CD4-positive, alpha-beta T cell treated with Interleukin-12 subunit alpha and Interleukin-12 subunit beta, for 1 hour (primary cell): Measurements from ENCODE around the gene CAV1.
A peak's percentile ranks its signal among the peaks of the same experiment; 100 is the strongest.
"Not testable (repeated sequence)": the region's sequence is repeated elsewhere in the genome, so short reads cannot be mapped to it uniquely, and the experiment has no call there.

Source experiments
- DNase-seq: peaks from one replicate; pipeline ENCODE4 v3.0.0-alpha.2; 2020

Gene CAV1

GRCh38 chr7:116583653-116584052, 58.8 kb downstream of the CAV1 start:
- no peak for DNase-seq

GRCh38 chr7:116584721-116585120, 59.9 kb downstream of the CAV1 start:
- DNase-seq, result no peak

- DNase-seq, result no peak
Observed at GRCh38 chr7:116585392-116585791, 60.6 kb downstream of the CAV1 start.

- no peak for DNase-seq
Observed at GRCh38 chr7:116585967-116586366, 61.1 kb downstream of the CAV1 start.

- DNase-seq, result not testable (repeated sequence)
Observed at GRCh38 chr7:116587200-116587599, 62.4 kb downstream of the CAV1 start.

- no peak for DNase-seq
Observed at GRCh38 chr7:116588225-116588624, 63.4 kb downstream of the CAV1 start.

GRCh38 chr7:116588641-116589594, 64.1 kb downstream of the CAV1 start:
- peak; percentile 51 for DNase-seq

GRCh38 chr7:116591202-116592040, 66.6 kb downstream of the CAV1 start:
- peak; percentile 13 for DNase-seq

GRCh38 chr7:116592041-116592355, 67.2 kb downstream of the CAV1 start:
- no peak for DNase-seq

- no peak for DNase-seq
Observed at GRCh38 chr7:116592445-116592844, 67.6 kb downstream of the CAV1 start.

GRCh38 chr7:116593359-116594075, 68.7 kb downstream of the CAV1 start:
- DNase-seq, result no peak

- no peak for DNase-seq
Observed at GRCh38 chr7:116595063-116595462, 70.2 kb downstream of the CAV1 start.

- no peak for DNase-seq
Observed at GRCh38 chr7:116597384-116597783, 72.5 kb downstream of the CAV1 start.

GRCh38 chr7:116598278-116598677, 73.4 kb downstream of the CAV1 start:
- no peak for DNase-seq

GRCh38 chr7:116598861-116599260, 74.0 kb downstream of the CAV1 start:
- no peak for DNase-seq

- no peak for DNase-seq
Observed at GRCh38 chr7:116601426-116601825, 76.6 kb downstream of the CAV1 start.

GRCh38 chr7:116607299-116607698, 82.5 kb downstream of the CAV1 start:
- DNase-seq, result no peak

- DNase-seq, result no peak
Observed at GRCh38 chr7:116610210-116610609, 85.4 kb downstream of the CAV1 start.

- no peak for DNase-seq
Observed at GRCh38 chr7:116610721-116611120, 85.9 kb downstream of the CAV1 start.
